ENCODE data around the gene PSAP.
A peak's percentile ranks its signal among the peaks of the same experiment; 100 is the strongest.

PSAP gene

GRCh38 chr10:71795248-71795647, 55.8 kb downstream of the PSAP start:
- DNase-seq (ENCODE audit: extremely low spot score, insufficient read length, low read depth) (no peak), FAIRE-seq (peak; percentile 59)

GRCh38 chr10:71790749-71791440, 60.2 kb downstream of the PSAP start:
- peak; percentile 79 for FAIRE-seq

DNA sequence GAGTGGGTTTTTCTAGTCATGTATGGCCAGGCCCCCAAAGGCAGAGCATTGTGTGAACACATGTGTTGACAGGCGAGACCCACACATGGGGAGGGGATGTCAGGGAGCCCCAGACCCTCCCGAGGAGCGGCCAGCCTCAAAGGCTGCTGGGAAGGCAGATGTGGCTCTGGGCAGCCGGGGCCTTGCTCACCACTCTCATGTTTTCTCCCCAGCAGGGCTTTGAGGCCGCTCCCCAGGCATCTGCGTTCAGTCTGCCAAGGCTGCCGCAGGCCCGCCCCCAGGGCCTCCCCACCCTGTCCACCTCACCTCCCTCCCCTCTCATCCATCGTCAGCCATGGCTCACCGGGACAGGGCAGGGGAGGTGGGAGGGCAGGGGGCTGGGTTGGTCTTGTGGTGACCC, 61.2 kb downstream of the PSAP start:
- no peak for DNase-seq (ENCODE audit: extremely low spot score, insufficient read length, low read depth)
- FAIRE-seq: no peak

More at GRCh38 chr10:71790749-71791440, 60.2 kb downstream of the PSAP start:
- no peak for DNase-seq (ENCODE audit: extremely low spot score, insufficient read length, low read depth)

DNA sequence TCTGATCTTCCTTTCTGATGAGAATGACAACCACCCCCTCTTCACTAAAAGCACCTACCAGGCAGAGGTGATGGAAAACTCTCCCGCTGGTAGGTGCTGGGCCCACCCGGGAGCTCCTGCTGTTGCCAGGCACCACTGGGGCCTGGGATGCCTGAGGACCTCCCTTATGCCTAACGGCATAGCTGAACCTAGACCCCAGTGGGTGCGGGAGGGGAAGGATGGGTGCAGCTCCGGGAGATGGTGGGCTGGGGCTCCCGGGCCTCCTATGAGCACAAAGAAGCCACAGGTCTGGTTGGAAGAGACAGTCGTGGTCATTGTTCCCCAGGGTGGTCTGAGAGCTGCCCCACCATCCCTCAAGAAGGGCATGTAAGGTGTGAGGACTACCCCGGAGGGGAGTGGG, 62.1 kb downstream of the PSAP start:
- DNase-seq (ENCODE audit: extremely low spot score, insufficient read length, low read depth) (no peak), FAIRE-seq (no peak)

GRCh38 chr10:71784679-71785272, 66.3 kb downstream of the PSAP start:
- no peak for DNase-seq (ENCODE audit: extremely low spot score, insufficient read length, low read depth)
- FAIRE-seq: no peak

DNA sequence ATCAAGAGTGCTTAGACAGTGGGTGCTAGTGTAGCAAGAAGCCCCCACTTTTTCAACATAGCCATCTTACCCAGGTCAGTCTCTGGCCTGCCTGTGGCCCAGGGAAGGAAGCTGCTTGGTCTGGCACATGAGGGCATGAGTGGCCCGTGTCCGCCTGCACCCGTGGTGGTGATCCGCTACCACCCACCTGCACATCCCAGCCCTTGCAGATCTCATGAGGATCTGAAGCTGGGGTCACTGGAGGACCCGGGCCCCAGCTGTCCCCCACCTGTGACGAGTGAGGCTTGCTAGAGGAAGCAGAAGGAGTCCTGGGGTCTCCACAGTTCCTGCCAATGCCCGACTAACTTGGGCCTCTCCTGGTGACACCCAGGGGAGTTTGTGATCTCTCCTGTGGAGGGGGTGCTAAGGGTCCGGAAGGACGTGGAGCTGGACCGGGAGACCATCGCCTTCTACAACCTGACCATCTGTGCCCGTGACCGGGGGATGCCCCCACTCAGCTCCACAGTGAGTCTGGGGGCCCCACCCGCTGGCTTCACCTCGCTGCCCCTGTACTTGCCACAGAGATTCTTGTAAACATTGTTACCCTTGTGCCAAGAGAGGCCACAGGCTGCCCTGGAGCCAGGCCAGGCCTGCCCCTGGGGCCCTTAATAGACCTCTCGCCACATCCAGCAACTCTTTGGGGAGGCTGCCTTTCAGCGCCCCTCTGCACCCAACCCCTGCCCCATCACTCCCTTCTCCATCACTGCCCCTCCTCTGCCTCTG, 67.0 kb downstream of the PSAP start:
- FAIRE-seq (no peak), DNase-seq (ENCODE audit: extremely low spot score, insufficient read length, low read depth) (no peak)

DNA sequence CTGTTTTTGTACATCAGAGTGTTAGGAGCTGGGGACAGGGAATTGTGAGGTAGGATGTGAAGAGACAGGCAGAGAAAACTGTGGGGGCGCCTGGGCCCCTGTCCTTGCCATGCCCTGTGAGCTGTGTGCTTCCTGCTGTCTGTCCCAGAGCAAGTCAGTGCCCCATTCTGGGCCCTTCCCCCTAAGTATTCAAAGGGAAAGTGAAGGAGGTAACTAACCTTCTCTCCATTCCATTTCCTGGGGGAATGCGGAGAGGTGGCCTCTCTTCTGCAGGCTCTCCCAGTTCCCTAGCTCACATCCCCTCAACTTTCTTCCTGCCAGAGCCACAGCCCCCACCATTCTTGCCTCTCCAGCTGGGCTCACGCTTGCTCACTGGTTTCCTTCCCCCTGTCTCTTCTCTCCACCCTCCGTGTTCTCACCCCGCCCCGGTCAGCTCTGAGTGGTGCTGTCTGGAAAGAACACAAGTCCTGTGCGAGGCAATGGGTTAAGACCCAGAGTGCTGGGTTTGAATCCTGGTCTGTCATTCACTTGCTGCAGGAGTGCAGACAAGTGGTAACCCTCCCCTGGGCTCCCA, 68.0 kb downstream of the PSAP start:
- DNase-seq (ENCODE audit: extremely low spot score, insufficient read length, low read depth) (no peak), FAIRE-seq (no peak)

GRCh38 chr10:71782221-71782916, 68.7 kb downstream of the PSAP start:
- FAIRE-seq (no peak), DNase-seq (ENCODE audit: extremely low spot score, insufficient read length, low read depth) (no peak)

GRCh38 chr10:71780719-71781118, 70.3 kb downstream of the PSAP start:
- DNase-seq (ENCODE audit: extremely low spot score, insufficient read length, low read depth) (no peak), FAIRE-seq (no peak)

DNA sequence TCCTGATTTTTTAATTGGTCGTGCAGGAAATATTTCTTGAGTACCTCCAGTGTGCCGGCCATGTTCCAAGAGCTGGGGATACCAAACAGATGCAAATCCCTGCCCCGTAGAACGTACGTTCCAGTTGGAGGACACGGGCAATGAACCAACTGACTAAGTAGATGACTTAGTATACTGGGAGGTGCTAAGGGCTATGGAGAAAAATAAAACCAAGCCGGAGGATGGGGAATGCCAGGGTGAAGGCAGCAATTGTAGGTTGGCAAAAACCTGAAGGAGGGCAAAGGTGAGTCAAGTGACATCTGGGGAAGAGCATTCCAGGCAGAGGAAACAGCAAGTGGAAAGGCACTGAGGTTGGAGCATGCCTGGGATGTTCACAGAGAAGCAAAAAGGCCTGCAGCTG, 70.9 kb downstream of the PSAP start:
- no peak for DNase-seq (ENCODE audit: extremely low spot score, insufficient read length, low read depth)
- no peak for FAIRE-seq

GRCh38 chr10:71779641-71780040, 71.4 kb downstream of the PSAP start:
- no peak for DNase-seq (ENCODE audit: extremely low spot score, insufficient read length, low read depth)
- no peak for FAIRE-seq

DNA sequence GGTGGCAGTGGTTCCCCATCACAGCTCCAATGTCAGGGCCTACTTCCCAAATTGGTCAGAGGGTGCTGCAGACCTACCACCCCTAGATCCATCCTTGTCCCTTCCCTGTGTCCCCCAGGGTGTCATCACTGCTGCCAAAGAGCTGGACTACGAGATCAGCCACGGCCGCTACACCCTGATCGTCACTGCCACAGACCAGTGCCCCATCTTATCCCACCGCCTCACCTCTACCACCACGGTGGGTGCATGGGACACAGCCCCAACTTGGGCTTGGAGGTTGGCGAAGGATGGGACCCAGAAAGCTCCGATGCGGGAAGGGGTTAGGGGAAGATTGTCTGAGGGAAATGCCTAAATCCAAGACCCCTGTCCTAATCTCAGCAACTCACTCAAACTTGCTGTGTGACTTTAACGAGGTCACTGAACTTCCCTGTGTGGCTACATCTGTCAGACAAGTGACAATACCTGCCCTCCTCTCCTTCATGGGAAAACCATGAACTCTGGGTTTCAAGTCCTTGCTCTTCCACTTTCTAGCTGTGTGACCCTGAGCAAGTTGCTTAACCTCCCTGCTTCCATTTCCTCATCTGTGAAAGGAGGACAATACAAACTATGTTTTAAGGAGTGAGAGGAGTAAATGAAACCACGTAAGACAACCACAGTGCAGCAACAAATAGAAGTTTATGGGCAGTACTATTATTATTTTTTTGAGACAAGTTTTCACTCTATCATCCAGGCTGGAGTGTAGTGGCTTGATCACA, 72.8 kb downstream of the PSAP start:
- FAIRE-seq (no peak), DNase-seq (ENCODE audit: extremely low spot score, insufficient read length, low read depth) (no peak)

DNA sequence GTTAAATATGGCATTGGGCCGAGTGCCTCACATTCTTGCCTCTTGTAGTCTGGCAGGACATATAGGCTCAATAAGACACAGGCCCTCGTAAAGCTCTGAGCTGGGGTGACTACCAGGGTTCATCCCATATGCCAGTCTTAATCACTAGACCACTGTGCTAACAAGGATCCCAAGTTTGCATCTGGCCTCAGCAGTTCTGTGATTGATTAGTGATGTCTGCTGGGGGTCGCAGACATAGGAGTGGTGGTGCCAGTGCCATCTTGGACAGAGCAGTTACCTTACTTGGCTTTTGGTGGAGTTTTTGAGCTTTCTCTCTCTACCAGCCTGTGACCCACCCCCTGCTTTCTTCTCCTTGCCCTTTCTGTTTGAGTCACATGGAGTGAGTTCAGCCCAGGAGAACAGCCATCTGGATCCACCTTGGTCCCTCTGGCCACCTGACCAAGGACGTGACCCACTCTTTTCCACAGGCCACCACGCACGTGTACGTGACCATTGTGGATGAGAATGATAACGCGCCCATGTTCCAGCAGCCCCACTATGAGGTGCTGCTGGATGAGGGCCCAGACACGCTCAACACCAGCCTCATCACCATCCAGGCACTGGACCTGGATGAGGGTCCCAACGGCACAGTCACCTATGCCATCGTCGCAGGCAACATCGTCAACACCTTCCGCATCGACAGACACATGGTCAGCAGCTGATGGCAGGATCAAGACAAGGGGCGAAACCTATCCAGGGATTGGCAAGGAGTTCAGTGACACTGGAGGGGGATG, 73.7 kb downstream of the PSAP start:
- no peak for FAIRE-seq

GRCh38 chr10:71776481-71776925, 74.5 kb downstream of the PSAP start:
- DNase-seq (ENCODE audit: extremely low spot score, insufficient read length, low read depth) (no peak), FAIRE-seq (no peak)

More for the DNA sequence above, 73.7 kb downstream of the PSAP start:
- no peak for DNase-seq (ENCODE audit: extremely low spot score, insufficient read length, low read depth)

GRCh38 chr10:71774916-71775702, 75.9 kb downstream of the PSAP start:
- FAIRE-seq: no peak
- DNase-seq (ENCODE audit: extremely low spot score, insufficient read length, low read depth): no peak

DNA sequence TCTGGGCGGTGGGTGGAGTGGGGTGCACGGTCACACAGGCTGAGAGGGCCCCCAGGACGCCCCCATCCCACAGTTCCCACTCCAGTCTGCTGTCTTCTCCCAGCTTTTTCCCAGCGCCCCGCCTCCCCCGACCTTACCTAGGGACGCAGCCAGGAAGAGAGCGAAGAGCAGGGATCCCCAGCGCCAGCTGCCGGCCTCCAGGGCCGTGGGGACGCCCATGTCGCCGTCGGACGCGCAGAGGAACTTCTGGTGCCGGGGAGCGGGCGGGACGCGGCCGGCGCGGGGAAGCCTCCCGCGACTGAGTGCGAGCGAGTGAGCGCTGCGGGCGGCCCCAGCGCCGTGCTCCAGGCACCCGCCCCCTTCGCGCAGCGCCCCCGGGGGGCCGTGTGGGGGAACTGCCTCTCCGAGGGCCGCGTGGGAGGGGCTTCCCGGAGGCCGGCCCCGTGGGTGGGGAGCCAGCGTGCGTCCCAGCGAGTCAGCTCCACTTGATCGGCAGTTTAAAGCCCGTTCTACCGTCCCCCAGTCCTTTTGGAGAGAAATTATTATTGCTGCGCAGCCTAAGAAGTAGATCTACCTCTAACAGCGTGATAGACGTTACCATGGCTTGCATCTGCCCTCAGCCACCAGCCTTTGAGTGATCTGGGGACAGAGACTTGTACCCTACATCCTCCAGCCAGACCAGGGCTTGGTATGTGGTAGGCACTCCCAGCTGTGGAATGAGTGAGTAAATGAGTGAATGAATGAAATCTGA, 77.7 kb downstream of the PSAP start, which contains the start of gene VSIR:
Gene VSIR, minus strand, starts transcription at position 300 of the 751 bp plus-strand sequence. Its CDS starts 81 bp downstream, at position 219.
- DNase-seq (ENCODE audit: extremely low spot score, insufficient read length, low read depth): peak; percentile 76

GRCh38 chr10:71772832-71773220, 78.2 kb downstream of the PSAP start:
- DNase-seq (ENCODE audit: extremely low spot score, insufficient read length, low read depth) (no peak), FAIRE-seq (no peak)

More for the DNA sequence above, 77.7 kb downstream of the PSAP start, which contains the start of gene VSIR:
- peak; percentile 58 for FAIRE-seq
